Left colon (tissue), 2 donors: ENCODE data around the gene DYNLT1. TPM values are rescaled to one million over a fixed set of nuclear protein-coding genes. Genes with fewer than 3 reads are reported as not detected.
"Not testable (repeated sequence)": the region's sequence is repeated elsewhere in the genome, so short reads cannot be mapped to it uniquely, and the experiment has no call there.

Experiments used
- ATAC-seq: fragments of 200-7000 bp; cut with Tn5 transposase; one replicate; pipeline ENCODE4 v1.9.1; 2020; ENCODE audit warnings: mild to moderate bottlenecking, moderate library complexity
- DNase-seq, 2 donors: peaks; one replicate each; pipeline ENCODE4 v3.0.0-alpha.2; 2020
- intact Hi-C, 2 donors: fragments of 100-400 bp; cut with DNase I in 1 of 2; cut with micrococcal nuclease in 1 of 2; formaldehyde crosslinking; loops; one replicate each; pipeline versions ENCODE4 v1.11.2 to v1.14.0; 2022; cut with DNase I, micrococcal nuclease
- total RNA-seq, 2 donors: library from RNA; stranded (reverse); fragmentation: NEBNext Ultra II Directional; extraction: Animal tissue kit (Norgen Biotek cat#: 25700); gene quantifications; one replicate each; pipeline ENCODE4 v1.2.1, GENCODE V29; 2021
- donor health status: DM: no; HTN: no; CAD: no.
- donor health status: DM: yes; HTN: yes; CAD: no.

Gene DYNLT1
- total RNA-seq, 2 donors from 2014 or later: 142 to 178 TPM

GRCh38 chr6:158666628-158667359, 22.3 kb upstream of the DYNLT1 start:
- ATAC-seq: peak; percentile 22
- intact Hi-C loops: no loop called here
- DNase-seq: peak in 1 of 2 donors; percentile 15

GRCh38 chr6:158665332-158665731, 20.8 kb upstream of the DYNLT1 start:
- ATAC-seq (no peak), DNase-seq (peak in 1 of 2 donors; percentile 14)
- intact Hi-C loops: no loop called here

GRCh38 chr6:158663625-158664165, 19.2 kb upstream of the DYNLT1 start:
- ATAC-seq (peak; percentile 78), DNase-seq (peak; percentile 30 to 51)
- intact Hi-C loops: no loop called here

GRCh38 chr6:158662954-158663624, 18.5 kb upstream of the DYNLT1 start:
- ATAC-seq (peak; percentile 26), DNase-seq (peak; percentile 17 to 23)
- intact Hi-C loops: no loop called here

GRCh38 chr6:158662607-158662953, 18.0 kb upstream of the DYNLT1 start:
- no peak for ATAC-seq
- intact Hi-C loops: no loop called here
- no peak for DNase-seq

- DNase-seq (peak in 1 of 2 donors; percentile 17), ATAC-seq (no peak)
- intact Hi-C loops: no loop called here
These were observed 16.7 kb upstream of the DYNLT1 start for GRCh38 chr6:158661156-158661685.

GRCh38 chr6:158660333-158660754, 15.8 kb upstream of the DYNLT1 start:
- peak; percentile 35 to 53 for DNase-seq
- peak; percentile 76 for ATAC-seq
- intact Hi-C loops: no loop called here

- ATAC-seq (peak; percentile 81), DNase-seq (peak; percentile 50 to 52)
- intact Hi-C loops: not testable (repeated sequence)
These were observed 12.4 kb upstream of the DYNLT1 start for GRCh38 chr6:158656986-158657385.

- DNase-seq (peak in 1 of 2 donors; percentile 25), ATAC-seq (no peak)
These were observed 11.3 kb upstream of the DYNLT1 start for GRCh38 chr6:158655569-158656450.

GRCh38 chr6:158654960-158655489, 10.5 kb upstream of the DYNLT1 start:
- ATAC-seq (no peak), DNase-seq (peak in 1 of 2 donors; percentile 25)
- intact Hi-C loops: no loop called here

More at GRCh38 chr6:158655569-158656450, 11.3 kb upstream of the DYNLT1 start:
- intact Hi-C loops: no loop called here

- ATAC-seq (peak; percentile 39), DNase-seq (peak; percentile 51 to 81)
- intact Hi-C loops: no loop called here
These were observed 10.0 kb upstream of the DYNLT1 start for GRCh38 chr6:158654498-158654897.

GRCh38 chr6:158653577-158654354, 9.2 kb upstream of the DYNLT1 start:
- DNase-seq (peak in 1 of 2 donors; percentile 67), ATAC-seq (peak; percentile 20)
- intact Hi-C loops: no loop called here

- intact Hi-C loops, ATAC-seq, DNase-seq: not testable (repeated sequence)
These were observed 7.6 kb upstream of the DYNLT1 start for GRCh38 chr6:158651981-158652737.

- intact Hi-C loops: no loop called here
- peak; percentile 16 for ATAC-seq
- DNase-seq: peak; percentile 50 to 61
These were observed 5.0 kb upstream of the DYNLT1 start, which contains the start of gene SYTL3 for GRCh38 chr6:158649289-158650143. TSS of gene SYTL3 (plus strand) at chr6:158650054. CDS start at chr6:158663269, 13,215 bp downstream.

- peak in 1 of 2 donors; percentile 7 for DNase-seq
- no peak for ATAC-seq
- intact Hi-C loops: no loop called here
These were observed 4.2 kb upstream of the DYNLT1 start for GRCh38 chr6:158648682-158649131.

- DNase-seq (no peak), ATAC-seq (no peak)
- intact Hi-C loops: no loop called here
These were observed 3.0 kb upstream of the DYNLT1 start for GRCh38 chr6:158647501-158647900.
